Limb (tissue), 2 donors: ENCODE results near the gene SCUBE1.

Experiments used
- DNase-seq, 2 donors: peaks; one replicate each; pipeline ENCODE4 v3.0.0-alpha.2; 2016; ENCODE audit errors: extremely low spot score in 2 of 2

The SCUBE1 gene

GRCh38 chr22:43218786-43219185, 124.4 kb downstream of the SCUBE1 start:
- no peak for DNase-seq

- no peak for DNase-seq
These were observed 125.7 kb downstream of the SCUBE1 start for GRCh38 chr22:43217285-43218030.

GRCh38 chr22:43216738-43217137, 126.4 kb downstream of the SCUBE1 start:
- DNase-seq: no peak

- no peak for DNase-seq
These were observed 129.2 kb downstream of the SCUBE1 start for GRCh38 chr22:43213962-43214361.

GRCh38 chr22:43213051-43213450, 130.1 kb downstream of the SCUBE1 start:
- peak in 1 of 2 donors; percentile 18 for DNase-seq

GRCh38 chr22:43212434-43212952, 130.7 kb downstream of the SCUBE1 start:
- no peak for DNase-seq

GRCh38 chr22:43211941-43212433, 131.2 kb downstream of the SCUBE1 start:
- DNase-seq: no peak

GRCh38 chr22:43210631-43211515, 132.3 kb downstream of the SCUBE1 start:
- no peak for DNase-seq

- no peak for DNase-seq
These were observed 133.2 kb downstream of the SCUBE1 start for GRCh38 chr22:43209971-43210370.

- DNase-seq: no peak
These were observed 133.7 kb downstream of the SCUBE1 start for GRCh38 chr22:43209523-43209890.

- DNase-seq: no peak
These were observed 134.3 kb downstream of the SCUBE1 start for GRCh38 chr22:43208703-43209522.

GRCh38 chr22:43207849-43208702, 135.1 kb downstream of the SCUBE1 start:
- DNase-seq: no peak

- DNase-seq: no peak
These were observed 135.8 kb downstream of the SCUBE1 start for GRCh38 chr22:43207386-43207785.

- DNase-seq: no peak
These were observed 136.5 kb downstream of the SCUBE1 start for GRCh38 chr22:43206509-43207161.

- no peak for DNase-seq
These were observed 137.2 kb downstream of the SCUBE1 start for GRCh38 chr22:43205748-43206508.

GRCh38 chr22:43205261-43205691, 137.9 kb downstream of the SCUBE1 start:
- no peak for DNase-seq

- no peak for DNase-seq
These were observed 139.6 kb downstream of the SCUBE1 start for GRCh38 chr22:43203471-43203981.

GRCh38 chr22:43202756-43203410, 140.3 kb downstream of the SCUBE1 start:
- no peak for DNase-seq
